GM23338 (cell line): Measurements from ENCODE around the gene FAM53B. TPM values are rescaled to one million over a fixed set of nuclear protein-coding genes. Genes with fewer than 3 reads are reported as not detected.

ENCODE experiments used
- ATAC-seq: fragments of 200-7000 bp; cut with Tn5 transposase; 3 replicates; pipeline ENCODE4 v1.9.1; 2020
- DNase-seq: peaks from one replicate; pipeline ENCODE4 v3.0.0-alpha.2; 2015; ENCODE audit warnings: low spot score
- H2AFZ ChIP-seq: fragments of 200-600 bp; sonication (generic); 2 replicates; pipeline ENCODE4 v1.8.0; 2016; ENCODE audit warnings: antibody characterized with exemption, mild to moderate bottlenecking, moderate library complexity
- H3F3A ChIP-seq: fragments of 200-600 bp; sonication (generic); replicated peaks from 2 replicates; pipeline ENCODE4 v1.8.0; 2017; ENCODE audit warnings: antibody characterized with exemption, mixed run types, low read depth
- H3K27ac ChIP-seq: fragments of 200-600 bp; sonication (generic); 2 replicates; pipeline ENCODE4 v1.6.1; 2016; ENCODE audit warnings: low read depth
- H3K27me3 ChIP-seq: fragments of 200-600 bp; sonication (generic); 2 replicates; pipeline ENCODE4 v1.8.0; 2016; ENCODE audit warnings: mild to moderate bottlenecking, mixed run types, moderate library complexity; ENCODE audit not compliant: insufficient read depth
- H3K36me3 ChIP-seq: fragments of 200-600 bp; sonication (generic); 2 replicates; pipeline ENCODE4 v1.8.0; 2016; ENCODE audit warnings: mild to moderate bottlenecking; ENCODE audit not compliant: insufficient read depth
- H3K4me1 ChIP-seq: fragments of 200-600 bp; sonication (generic); 2 replicates; pipeline ENCODE4 v1.8.0; 2016; ENCODE audit warnings: mild to moderate bottlenecking, moderate library complexity; ENCODE audit not compliant: insufficient read depth
- H3K4me2 ChIP-seq: fragments of 200-600 bp; sonication (generic); 2 replicates; pipeline ENCODE4 v1.7.1; 2017; ENCODE audit warnings: mixed run types
- H3K4me3 ChIP-seq: fragments of 200-600 bp; sonication (generic); 2 replicates; pipeline ENCODE4 v1.6.1; 2016; ENCODE audit warnings: mixed run types
- H3K79me2 ChIP-seq: fragments of 200-600 bp; sonication (generic); replicated peaks from 2 replicates; pipeline ENCODE4 v1.8.0; 2017; ENCODE audit warnings: mild to moderate bottlenecking; ENCODE audit not compliant: insufficient read depth
- H3K9me2 ChIP-seq: fragments of 200-600 bp; sonication (generic); 2 replicates; pipeline ENCODE4 v1.8.0; 2017; ENCODE audit not compliant: insufficient read depth
- H4K20me1 ChIP-seq: fragments of 200-600 bp; sonication (generic); replicated peaks from 2 replicates; pipeline ENCODE4 v1.8.0; 2017; ENCODE audit warnings: mild to moderate bottlenecking; ENCODE audit not compliant: insufficient read depth
- H3K27ac Mint-ChIP-seq: 2 replicates; pipeline ENCODE4 v1.8.0; 2020; ENCODE audit warnings: inconsistent platforms, mild to moderate bottlenecking, moderate library complexity, mixed read lengths
- H3K27me3 Mint-ChIP-seq: 3 replicates; pipeline ENCODE4 v1.8.0; 2022; ENCODE audit warnings: low read depth, mild to moderate bottlenecking, moderate library complexity, mixed read lengths, inconsistent platforms; ENCODE audit not compliant: insufficient read depth, poor library complexity
- H3K36me3 Mint-ChIP-seq: 3 replicates; pipeline ENCODE4 v1.8.0; 2021; ENCODE audit warnings: low read depth, mild to moderate bottlenecking, inconsistent platforms, moderate library complexity, mixed read lengths
- H3K4me1 Mint-ChIP-seq: 3 replicates; pipeline ENCODE4 v1.8.0; 2020; ENCODE audit warnings: mild to moderate bottlenecking, inconsistent platforms, mixed read lengths
- H3K4me3 Mint-ChIP-seq: 3 replicates; pipeline ENCODE4 v1.8.0; 2021; ENCODE audit warnings: moderate library complexity, mild to moderate bottlenecking, inconsistent platforms, mixed read lengths
- H3K9me3 Mint-ChIP-seq: 3 replicates; pipeline ENCODE4 v1.8.0; 2020; ENCODE audit warnings: moderate library complexity, mild to moderate bottlenecking, inconsistent platforms, mixed read lengths
- CREB1 ChIP-seq: fragments of 250-450 bp; sonication (Bioruptor Pico); IDR thresholded peaks from 2 replicates; pipeline ENCODE4 v1.5.0; 2020; ENCODE audit warnings: low read depth, mild to moderate bottlenecking, moderate library complexity
- CTCF ChIP-seq, 2 experiments: fragments of 200-600 bp in 1 of 2; sonication (generic) in 1 of 2; conservative IDR thresholded peaks; 2 replicates each; pipeline versions ENCODE4 v1.5.1 to v1.6.1; 2016 to 2017; ENCODE audit warnings: antibody characterized with exemption in 2 of 2, low read depth in 2 of 2, mild to moderate bottlenecking in 2 of 2, moderate library complexity in 1 of 2
- ETS1 ChIP-seq: IDR thresholded peaks from 2 replicates; pipeline ENCODE4 v1.6.1; 2016; ENCODE audit warnings: antibody characterized with exemption
- EZH2 ChIP-seq: fragments of 200-600 bp; sonication (generic); IDR thresholded peaks from one replicate; pipeline ENCODE4 v1.8.0; 2017; ENCODE audit warnings: antibody characterized with exemption, mild to moderate bottlenecking, low read depth; ENCODE audit not compliant: unreplicated experiment
- EZH2phosphoT487 ChIP-seq: fragments of 200-600 bp; sonication (generic); IDR thresholded peaks from one replicate; pipeline ENCODE4 v1.8.1; 2018; ENCODE audit warnings: antibody characterized with exemption; ENCODE audit not compliant: unreplicated experiment
- JUNB ChIP-seq: IDR thresholded peaks from one replicate; pipeline ENCODE4 v1.6.1; 2016; ENCODE audit warnings: antibody characterized with exemption; ENCODE audit not compliant: unreplicated experiment
- NANOG ChIP-seq: IDR thresholded peaks from 2 replicates; pipeline ENCODE4 v1.6.1; 2016; ENCODE audit warnings: antibody characterized with exemption, borderline replicate concordance
- POLR2AphosphoS5 ChIP-seq: IDR thresholded peaks from 2 replicates; pipeline ENCODE4 v1.6.1; 2016; ENCODE audit warnings: antibody characterized with exemption, low read depth
- REST ChIP-seq: IDR thresholded peaks from one replicate; pipeline ENCODE4 v1.6.1; 2018; ENCODE audit warnings: antibody characterized with exemption; ENCODE audit not compliant: unreplicated experiment
- STAT1 ChIP-seq: IDR thresholded peaks from one replicate; pipeline ENCODE4 v1.6.1; 2016; ENCODE audit warnings: antibody characterized with exemption; ENCODE audit not compliant: unreplicated experiment
- ZNF114 ChIP-seq: fragments of 250-450 bp; sonication (Bioruptor Pico); IDR thresholded peaks from 2 replicates; pipeline ENCODE4 v1.5.0; 2020; ENCODE audit warnings: mild to moderate bottlenecking, moderate library complexity
- ZNF331 ChIP-seq: fragments of 250-450 bp; sonication (Bioruptor Pico); IDR thresholded peaks from 2 replicates; pipeline ENCODE4 v1.5.0; 2020; ENCODE audit warnings: low read depth, mild to moderate bottlenecking, moderate library complexity
- ZNF462 ChIP-seq: fragments of 250-450 bp; sonication (Bioruptor Pico); IDR thresholded peaks from 2 replicates; pipeline ENCODE4 v1.5.0; 2020; ENCODE audit warnings: mild to moderate bottlenecking, moderate library complexity
- polyA plus RNA-seq: library from polyadenylated mRNA; unstranded; fragments of >200 nt; fragmentation: Nextera tagmentation; extraction: Ambion mirVana; gene quantifications from 2 replicates; pipeline ENCODE4 v1.2.1, GENCODE V29; 2016
- total RNA-seq: library from RNA; depleted of rRNA; stranded (reverse); fragments of >200 nt; shearing (Covaris generic); gene quantifications from 2 replicates; pipeline ENCODE4 v1.2.3, GENCODE V29; 2014

FAM53B gene
- total and polyA plus RNA-seq, 2 experiments from 2014 or later = 3.0 to 20.3 TPM

GRCh38 chr10:124594240-124594639, 149.9 kb downstream of the FAM53B start:
- Histone ChIP-seq H3K79me2 (no peaks in the 10 kb centered on the region), H2AFZ (no peak overlapping the region), H3K4me2 (no peak overlapping the region), H3K4me3 (no peak overlapping the region), H3K9me2 (no peaks in the 10 kb centered on the region), H3K27ac (no peak overlapping the region), H4K20me1 (no peaks in the 10 kb centered on the region), H3F3A (no peaks in the 10 kb centered on the region), H3K36me3 (no peaks in the 10 kb centered on the region), H3K4me1 (no peaks in the 10 kb centered on the region), H3K27me3 (no peaks in the 10 kb centered on the region)
- ATAC-seq = no peak
- Mint-ChIP-seq H3K4me1 (no peaks in the 10 kb centered on the region), H3K36me3 (no peaks in the 10 kb centered on the region; the same call in 2 of the 3 replicates), H3K9me3 (no peaks in the 10 kb centered on the region; the same call in 2 of the 3 replicates), H3K27me3 (peaks cover 7% of the 10 kb centered on the region), H3K27ac (no peak overlapping the region), H3K4me3 (no peak overlapping the region)
- no peak for DNase-seq
- TF ChIP-seq CREB1 (CRISPR knock-in tag) (no peak), EZH2 (no peak), ZNF462 (CRISPR knock-in tag) (no peak), ZNF114 (CRISPR knock-in tag) (no peak), JUNB (no peak), STAT1 (no peak), CTCF (conservative IDR thresholded peaks at IDR 0.05; ENCODE audit: low read depth in 2 of 2) (no peak), NANOG (no peak), REST (no peak), ZNF331 (CRISPR knock-in tag) (no peak), ETS1 (no peak), EZH2phosphoT487 (no peak), POLR2AphosphoS5 (no peak)
